ENCODE data around the gene YTHDF2.

GRCh38 chr1:28796352-28797211 is 59.8 kb downstream of the YTHDF2 start:
- TF ChIP-seq POLR2A (IDR thresholded peaks at IDR 0.05): no peak
- TF ChIP-seq CTCF (IDR thresholded peaks at IDR 0.05): no peak
